ENCODE data around the gene ZC3H4. TPM values are rescaled to one million over a fixed set of nuclear protein-coding genes. Genes with fewer than 3 reads are reported as not detected.

ZC3H4 gene
- total and polyA plus RNA-seq, 9 of the 15 experiments (the other 6 are each of a cell fraction or from before 2014, with no cell fraction given), result 2.2 to 75.6 (median 18.3) TPM

DNA sequence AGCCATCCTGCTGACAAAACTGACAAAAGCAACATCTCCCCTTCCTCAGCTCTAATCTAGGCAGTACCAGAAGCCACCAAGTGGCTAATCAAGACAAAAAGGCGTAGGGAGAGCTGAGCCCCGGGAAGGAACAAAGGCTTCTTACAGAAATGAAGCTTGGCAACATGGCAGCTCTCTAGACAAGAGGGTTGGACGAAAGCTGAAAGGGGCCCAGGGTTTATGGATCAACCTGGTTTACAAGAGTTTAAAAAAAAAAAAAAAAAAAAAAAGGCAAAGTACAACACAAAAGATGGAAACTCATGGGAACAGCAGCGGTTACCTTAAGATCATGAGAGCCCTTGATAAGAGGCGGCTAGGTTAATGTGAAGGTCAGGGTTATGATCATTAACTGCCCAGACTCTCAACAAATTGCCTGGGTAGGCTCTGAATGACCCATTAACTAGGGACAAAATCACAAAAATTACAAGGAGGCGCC lies 14.0 kb downstream of the ZC3H4 start (continued):
- TF ChIP-seq, protein P1, sequence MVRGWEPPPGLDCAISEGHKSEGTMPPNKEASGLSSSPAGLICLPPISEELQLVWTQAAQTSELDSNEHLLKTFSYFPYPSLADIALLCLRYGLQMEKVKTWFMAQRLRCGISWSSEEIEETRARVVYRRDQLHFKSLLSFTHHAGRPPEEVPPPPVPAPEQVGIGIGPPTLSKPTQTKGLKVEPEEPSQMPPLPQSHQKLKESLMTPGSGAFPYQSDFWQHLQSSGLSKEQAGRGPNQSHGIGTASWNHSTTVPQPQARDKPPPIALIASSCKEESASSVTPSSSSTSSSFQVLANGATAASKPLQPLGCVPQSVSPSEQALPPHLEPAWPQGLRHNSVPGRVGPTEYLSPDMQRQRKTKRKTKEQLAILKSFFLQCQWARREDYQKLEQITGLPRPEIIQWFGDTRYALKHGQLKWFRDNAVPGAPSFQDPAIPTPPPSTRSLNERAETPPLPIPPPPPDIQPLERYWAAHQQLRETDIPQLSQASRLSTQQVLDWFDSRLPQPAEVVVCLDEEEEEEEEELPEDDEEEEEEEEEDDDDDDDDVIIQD (CRISPR knock-in tag; IDR thresholded peaks at IDR 0.05), result no peak
- peak; percentile 93 for TF ChIP-seq ZNF175 (CRISPR knock-in tag; IDR thresholded peaks at IDR 0.05; ENCODE audit: low read depth)
- no peak for TF ChIP-seq MXI1 (IDR thresholded peaks at IDR 0.05; ENCODE audit: low read depth, low read length)
- TF ChIP-seq MCM5 (IDR thresholded peaks at IDR 0.05; ENCODE audit: low read depth), result no peak
- no peak for TF ChIP-seq PTBP1 (IDR thresholded peaks at IDR 0.05; ENCODE audit: low read depth, low read length)
- TF ChIP-seq, protein P2, sequence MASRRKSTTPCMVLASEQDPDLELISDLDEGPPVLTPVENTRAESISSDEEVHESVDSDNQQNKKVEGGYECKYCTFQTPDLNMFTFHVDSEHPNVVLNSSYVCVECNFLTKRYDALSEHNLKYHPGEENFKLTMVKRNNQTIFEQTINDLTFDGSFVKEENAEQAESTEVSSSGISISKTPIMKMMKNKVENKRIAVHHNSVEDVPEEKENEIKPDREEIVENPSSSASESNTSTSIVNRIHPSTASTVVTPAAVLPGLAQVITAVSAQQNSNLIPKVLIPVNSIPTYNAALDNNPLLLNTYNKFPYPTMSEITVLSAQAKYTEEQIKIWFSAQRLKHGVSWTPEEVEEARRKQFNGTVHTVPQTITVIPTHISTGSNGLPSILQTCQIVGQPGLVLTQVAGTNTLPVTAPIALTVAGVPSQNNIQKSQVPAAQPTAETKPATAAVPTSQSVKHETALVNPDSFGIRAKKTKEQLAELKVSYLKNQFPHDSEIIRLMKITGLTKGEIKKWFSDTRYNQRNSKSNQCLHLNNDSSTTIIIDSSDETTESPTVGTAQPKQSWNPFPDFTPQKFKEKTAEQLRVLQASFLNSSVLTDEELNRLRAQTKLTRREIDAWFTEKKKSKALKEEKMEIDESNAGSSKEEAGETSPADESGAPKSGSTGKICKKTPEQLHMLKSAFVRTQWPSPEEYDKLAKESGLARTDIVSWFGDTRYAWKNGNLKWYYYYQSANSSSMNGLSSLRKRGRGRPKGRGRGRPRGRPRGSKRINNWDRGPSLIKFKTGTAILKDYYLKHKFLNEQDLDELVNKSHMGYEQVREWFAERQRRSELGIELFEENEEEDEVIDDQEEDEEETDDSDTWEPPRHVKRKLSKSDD (conservative IDR thresholded peaks at IDR 0.05; ENCODE audit: low read length), result no peak
- no peak for TF ChIP-seq ELF1 (tag; IDR thresholded peaks at IDR 0.05)
- TF ChIP-seq, protein P3, sequence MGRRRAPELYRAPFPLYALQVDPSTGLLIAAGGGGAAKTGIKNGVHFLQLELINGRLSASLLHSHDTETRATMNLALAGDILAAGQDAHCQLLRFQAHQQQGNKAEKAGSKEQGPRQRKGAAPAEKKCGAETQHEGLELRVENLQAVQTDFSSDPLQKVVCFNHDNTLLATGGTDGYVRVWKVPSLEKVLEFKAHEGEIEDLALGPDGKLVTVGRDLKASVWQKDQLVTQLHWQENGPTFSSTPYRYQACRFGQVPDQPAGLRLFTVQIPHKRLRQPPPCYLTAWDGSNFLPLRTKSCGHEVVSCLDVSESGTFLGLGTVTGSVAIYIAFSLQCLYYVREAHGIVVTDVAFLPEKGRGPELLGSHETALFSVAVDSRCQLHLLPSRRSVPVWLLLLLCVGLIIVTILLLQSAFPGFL (CRISPR knock-in tag; IDR thresholded peaks at IDR 0.05), result no peak
- TF ChIP-seq, protein P4, sequence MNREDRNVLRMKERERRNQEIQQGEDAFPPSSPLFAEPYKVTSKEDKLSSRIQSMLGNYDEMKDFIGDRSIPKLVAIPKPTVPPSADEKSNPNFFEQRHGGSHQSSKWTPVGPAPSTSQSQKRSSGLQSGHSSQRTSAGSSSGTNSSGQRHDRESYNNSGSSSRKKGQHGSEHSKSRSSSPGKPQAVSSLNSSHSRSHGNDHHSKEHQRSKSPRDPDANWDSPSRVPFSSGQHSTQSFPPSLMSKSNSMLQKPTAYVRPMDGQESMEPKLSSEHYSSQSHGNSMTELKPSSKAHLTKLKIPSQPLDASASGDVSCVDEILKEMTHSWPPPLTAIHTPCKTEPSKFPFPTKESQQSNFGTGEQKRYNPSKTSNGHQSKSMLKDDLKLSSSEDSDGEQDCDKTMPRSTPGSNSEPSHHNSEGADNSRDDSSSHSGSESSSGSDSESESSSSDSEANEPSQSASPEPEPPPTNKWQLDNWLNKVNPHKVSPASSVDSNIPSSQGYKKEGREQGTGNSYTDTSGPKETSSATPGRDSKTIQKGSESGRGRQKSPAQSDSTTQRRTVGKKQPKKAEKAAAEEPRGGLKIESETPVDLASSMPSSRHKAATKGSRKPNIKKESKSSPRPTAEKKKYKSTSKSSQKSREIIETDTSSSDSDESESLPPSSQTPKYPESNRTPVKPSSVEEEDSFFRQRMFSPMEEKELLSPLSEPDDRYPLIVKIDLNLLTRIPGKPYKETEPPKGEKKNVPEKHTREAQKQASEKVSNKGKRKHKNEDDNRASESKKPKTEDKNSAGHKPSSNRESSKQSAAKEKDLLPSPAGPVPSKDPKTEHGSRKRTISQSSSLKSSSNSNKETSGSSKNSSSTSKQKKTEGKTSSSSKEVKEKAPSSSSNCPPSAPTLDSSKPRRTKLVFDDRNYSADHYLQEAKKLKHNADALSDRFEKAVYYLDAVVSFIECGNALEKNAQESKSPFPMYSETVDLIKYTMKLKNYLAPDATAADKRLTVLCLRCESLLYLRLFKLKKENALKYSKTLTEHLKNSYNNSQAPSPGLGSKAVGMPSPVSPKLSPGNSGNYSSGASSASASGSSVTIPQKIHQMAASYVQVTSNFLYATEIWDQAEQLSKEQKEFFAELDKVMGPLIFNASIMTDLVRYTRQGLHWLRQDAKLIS (CRISPR knock-in tag; IDR thresholded peaks at IDR 0.05), result no peak
- TF ChIP-seq ETV6 (IDR thresholded peaks at IDR 0.05; ENCODE audit: borderline replicate concordance in 1 of 2, low read depth in 2 of 2, low read length in 1 of 2), result no peak
- TF ChIP-seq ETV6 (CRISPR knock-in tag; IDR thresholded peaks at IDR 0.05; ENCODE audit: borderline replicate concordance), result no peak
- TF ChIP-seq CCNT2 (IDR thresholded peaks at IDR 0.05; ENCODE audit: borderline replicate concordance, extremely low read depth, insufficient read length, low read depth, low read length), result no peak
- no peak for TF ChIP-seq ZSCAN29 (IDR thresholded peaks at IDR 0.05)
- TF ChIP-seq HEY1 (CRISPR knock-in tag; IDR thresholded peaks at IDR 0.05; ENCODE audit: borderline replicate concordance), result no peak
- TF ChIP-seq, protein P5, sequence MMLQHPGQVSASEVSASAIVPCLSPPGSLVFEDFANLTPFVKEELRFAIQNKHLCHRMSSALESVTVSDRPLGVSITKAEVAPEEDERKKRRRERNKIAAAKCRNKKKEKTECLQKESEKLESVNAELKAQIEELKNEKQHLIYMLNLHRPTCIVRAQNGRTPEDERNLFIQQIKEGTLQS (IDR thresholded peaks at IDR 0.05), result no peak
- TF ChIP-seq, protein P5 (CRISPR knock-in tag; conservative IDR thresholded peaks at IDR 0.05), result no peak
- TF ChIP-seq, protein P6, sequence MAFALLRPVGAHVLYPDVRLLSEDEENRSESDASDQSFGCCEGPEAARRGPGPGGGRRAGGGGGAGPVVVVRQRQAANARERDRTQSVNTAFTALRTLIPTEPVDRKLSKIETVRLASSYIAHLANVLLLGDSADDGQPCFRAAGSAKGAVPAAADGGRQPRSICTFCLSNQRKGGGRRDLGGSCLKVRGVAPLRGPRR (CRISPR knock-in tag; IDR thresholded peaks at IDR 0.05), result no peak
